Measurements from ENCODE around the gene FAM81A.

Gene FAM81A

DNA sequence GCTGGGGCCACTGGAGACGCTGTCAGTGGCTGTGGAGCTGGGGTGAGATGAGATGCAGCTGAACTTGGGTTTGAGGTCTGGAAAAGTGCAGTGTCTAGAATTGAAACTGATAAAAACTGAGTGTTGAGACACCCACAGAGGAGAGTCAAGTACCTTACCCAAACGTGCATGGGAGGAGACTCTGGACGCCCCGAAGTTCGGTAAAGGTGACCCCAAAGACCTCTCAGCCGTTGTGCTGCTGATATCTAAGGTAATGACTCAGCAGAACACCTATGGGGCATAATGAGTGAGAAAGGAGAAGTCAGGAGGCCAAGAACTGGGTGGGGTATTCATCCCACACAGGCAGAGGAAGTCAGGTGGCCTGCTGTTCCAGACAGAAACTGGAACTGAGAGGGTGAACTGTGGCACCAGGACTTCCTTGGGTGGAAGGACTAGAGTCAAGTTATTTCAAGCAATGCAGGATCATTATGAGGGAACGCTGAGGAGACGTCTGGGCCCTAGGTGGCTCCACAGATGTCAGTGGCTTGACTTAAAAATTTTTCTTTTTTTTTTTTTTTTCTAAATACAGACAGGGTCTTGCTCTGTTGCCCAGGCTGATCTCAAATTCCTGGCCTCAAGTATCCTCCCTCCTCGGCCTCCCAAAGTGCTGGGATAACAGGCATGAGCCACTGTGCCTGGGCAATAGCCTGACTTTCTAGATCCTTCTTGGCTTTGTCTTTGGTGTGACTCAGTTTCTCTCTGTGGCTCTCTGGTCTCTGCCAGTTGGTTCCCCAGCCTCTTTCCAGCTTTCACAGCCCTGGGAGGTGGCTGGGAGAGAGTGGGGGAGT lies 105.9 kb downstream of the FAM81A start:
- DNase-seq: peak in 1 of 5 donors; percentile 14

DNA sequence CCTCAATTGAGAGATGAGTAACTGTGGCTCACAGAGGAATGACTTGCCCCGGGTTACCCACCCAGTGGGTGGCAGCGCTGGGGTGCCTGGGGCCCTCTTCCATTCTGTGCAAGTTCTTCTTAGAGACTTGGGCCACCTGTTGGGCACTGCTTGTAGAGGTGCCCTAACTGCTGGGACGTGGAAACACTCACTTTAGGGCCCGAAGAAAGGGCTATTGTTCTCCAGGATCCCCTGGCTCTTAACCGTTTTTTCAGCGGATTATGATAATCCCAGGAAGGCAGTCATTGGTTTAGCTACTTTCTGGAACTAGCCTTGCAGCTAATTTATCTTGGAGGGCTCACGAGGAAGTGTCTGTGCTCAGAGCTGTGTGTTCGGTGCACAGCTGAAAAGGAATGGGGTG lies 107.6 kb downstream of the FAM81A start:
- no peak for DNase-seq

DNA sequence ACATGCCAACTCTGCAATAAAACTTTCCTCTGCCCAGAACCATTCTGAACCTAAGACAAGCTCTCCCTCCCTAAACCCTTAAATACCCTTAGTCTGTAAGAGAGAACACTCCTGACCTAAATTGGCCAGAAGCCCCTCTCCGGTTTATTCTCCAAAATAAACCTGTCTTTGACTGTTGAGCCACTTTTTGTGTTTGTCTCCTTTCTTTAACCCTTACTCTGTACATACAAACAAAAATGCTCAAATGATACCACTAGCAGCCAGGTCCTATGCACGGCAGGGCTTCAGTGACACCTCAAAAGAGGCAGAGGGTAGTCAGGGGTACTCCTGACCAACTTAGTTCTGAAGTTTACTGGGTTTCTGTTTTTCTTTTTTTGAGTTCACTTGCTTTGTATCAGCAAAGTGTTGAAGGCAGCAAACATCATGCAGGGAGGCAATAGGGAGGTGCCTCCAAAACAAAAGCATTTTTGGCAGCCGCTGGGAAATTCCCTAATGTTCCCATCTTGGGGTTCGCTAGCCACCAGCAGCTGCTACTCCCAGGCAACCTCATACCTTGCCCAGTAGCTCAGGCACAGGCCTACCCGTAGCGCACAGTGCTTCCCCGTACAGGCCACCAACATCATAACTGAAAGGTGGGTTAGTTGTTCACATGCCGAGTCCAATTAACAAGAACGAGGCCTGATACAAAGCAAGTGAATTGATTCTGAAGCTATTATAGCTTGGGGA lies 110.7 kb downstream of the FAM81A start:
- no peak for DNase-seq

DNA sequence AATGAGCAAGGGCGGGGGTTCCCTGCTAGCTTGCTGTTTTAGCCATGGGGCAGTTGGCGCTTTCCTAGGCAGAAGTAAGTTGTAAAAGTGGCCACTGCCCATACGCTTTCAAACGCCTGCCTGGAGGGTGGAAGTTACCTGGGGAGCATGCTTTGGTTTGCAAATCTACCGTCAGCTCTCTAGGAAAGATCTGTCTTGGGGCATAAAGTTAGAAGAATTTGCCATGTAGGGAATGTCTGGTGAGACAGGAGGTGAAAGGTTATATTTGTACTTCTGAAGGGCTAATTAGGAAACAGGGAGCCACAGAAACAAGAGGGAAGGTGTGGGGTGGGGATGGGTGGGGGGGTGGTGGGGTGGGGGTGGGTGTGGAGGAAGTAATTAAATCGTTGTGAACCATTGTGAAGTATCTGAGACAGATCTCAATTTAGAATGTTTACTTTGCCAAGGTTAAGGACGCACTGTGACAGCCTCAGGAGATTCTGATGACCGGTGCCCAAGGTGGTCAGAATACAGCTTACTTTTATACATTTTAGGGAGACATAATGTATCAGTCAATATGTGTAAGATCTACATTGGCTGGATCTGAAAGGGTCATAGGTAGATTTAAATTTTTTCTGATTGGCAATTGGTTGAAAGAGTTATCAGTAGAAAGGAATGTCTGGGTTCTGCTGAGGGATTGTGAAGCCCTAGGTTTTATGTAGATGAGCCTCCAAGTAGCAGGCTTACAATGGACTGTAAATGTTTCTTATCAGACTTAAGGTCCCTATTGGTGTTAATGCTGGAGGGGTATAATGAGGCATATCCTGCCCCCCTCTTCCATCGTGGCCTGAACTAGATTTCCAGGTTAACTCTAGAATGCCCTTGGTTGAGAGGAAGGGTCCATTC lies 111.6 kb downstream of the FAM81A start:
- no peak for DNase-seq

DNA sequence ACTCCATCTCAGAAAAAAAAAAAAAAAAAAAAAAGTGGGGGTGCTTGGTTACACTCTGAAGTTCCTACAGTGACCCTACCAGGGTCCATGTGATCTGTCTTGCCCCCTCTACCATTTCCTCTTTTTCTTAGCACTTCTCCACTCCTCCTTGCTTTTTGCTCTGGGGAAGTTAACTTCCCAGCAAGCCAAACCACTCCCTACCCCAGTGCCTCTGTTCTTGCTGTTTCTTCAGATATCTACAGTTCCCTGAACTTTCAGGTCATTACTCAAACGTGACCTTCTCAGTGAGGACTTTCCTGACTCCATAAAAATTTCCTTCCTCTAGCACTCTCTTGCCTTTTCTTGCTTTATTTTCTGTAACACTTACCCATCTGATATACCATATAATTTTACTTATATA lies 112.5 kb downstream of the FAM81A start:
- no peak for DNase-seq

DNA sequence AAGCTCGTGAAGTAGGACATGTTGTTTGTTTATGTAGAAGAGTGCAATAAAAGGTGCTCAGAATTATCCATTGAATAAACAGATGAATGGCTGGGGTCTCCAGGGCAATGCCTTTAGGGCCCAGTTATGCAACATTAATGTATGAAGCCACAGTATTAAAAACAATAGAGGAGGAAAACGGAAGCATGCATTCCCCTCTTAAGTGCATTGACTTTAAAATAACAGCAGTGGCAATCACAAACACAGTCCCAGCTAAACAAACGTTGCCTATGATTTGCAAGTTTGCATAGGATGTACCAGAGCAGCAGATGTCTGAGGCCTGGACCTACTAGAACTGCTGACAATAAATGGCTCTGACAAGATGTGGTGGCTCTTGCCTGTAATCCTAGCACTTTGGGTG lies 113.0 kb downstream of the FAM81A start:
- DNase-seq: no peak

DNA sequence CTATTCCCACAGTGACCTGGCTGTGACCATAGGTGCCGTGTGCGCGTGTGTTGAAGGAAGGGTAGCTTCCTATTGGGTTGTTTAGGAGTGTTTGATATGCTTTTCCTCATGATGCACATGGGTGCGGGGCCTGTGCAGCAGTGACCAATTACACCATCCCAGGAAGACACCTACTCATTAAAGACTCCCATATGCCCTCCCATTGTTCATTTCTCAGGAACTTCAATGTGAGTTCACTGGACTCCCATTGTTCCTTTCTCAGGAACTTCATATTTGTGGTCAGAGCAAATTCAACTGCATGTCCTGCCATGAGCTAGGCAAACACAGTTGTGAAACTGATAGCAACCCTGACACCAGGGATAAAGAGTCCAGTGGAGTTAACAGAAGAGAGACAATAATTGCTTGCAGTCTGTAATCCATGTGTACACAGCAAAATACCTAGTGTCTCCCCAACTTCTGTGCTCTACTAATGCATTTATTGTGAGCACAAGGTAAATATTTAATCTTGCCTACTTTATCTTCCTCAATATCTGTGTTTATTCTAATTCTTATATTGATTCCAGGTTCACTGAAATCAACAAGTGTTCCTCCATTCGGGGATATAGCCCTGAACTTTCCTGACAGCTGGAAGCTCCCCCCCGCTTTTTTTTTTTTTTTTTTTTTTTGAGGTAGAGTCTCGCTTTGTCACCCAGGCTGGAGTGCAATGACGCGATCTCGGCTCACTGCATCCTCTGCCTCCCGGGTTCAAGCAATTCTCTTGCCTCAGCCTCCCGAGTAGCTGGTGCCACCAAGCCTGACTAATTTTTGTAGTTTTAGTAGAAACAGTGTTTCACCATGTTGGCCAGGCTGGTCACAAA lies 116.1 kb downstream of the FAM81A start:
- no peak for DNase-seq

DNA sequence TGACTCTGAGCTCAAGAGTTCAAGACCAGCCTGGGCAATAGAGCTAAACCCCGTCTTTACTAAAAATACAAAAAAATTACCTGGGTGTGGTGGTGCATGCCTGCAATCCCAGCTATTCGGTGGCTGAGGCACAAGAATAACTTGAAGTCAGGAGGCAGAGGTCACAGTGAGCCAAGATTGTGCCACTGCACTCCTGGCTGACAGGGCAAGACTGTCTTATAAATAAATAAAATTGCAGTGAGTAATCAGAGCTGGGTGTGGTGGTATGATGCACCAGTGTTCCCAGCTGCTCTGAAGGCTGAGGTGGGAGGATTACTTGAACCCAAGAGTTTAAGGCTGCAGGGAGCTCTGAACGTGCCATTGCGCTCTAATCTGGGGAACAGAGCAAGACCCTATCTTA lies 117.7 kb downstream of the FAM81A start:
- no peak for DNase-seq

DNA sequence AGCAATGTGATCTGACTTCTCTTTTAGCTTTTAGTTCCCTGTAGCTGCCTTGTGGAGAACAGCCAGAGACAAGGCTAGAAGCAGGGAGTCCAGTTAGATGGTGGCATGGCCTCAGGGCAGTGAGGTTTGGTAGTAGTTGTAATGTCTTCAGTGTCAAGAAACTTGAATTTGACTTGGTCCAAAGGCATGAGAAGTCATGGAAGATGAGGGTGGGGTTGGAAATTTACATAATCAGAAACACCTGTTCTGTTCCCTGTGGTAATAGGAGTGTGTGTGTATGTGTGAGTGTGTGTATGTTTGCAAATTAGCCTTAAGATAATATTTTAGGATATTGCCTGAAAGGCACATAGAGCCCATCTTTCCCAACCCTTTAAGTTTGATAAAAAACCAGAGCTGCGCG lies 118.4 kb downstream of the FAM81A start:
- no peak for DNase-seq

DNA sequence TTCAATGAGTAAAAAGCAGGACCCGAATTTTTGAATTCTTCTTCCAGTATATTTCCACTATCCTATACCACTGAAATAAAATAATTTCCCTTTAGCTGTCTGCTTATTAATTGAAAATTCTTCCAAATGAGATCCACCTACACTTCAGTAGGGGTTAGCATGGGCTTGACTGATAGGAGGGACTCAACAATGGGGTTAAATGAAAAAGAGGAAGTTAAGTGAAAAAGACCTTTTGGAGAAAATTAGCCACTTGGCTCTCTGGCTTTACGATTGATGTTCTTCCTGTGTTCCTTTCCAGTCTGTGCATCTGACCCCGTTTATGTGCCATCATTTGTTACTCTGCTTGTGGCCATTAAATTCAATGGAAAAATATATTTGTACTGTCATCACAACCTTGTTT lies 119.6 kb downstream of the FAM81A start:
- DNase-seq: no peak

DNA sequence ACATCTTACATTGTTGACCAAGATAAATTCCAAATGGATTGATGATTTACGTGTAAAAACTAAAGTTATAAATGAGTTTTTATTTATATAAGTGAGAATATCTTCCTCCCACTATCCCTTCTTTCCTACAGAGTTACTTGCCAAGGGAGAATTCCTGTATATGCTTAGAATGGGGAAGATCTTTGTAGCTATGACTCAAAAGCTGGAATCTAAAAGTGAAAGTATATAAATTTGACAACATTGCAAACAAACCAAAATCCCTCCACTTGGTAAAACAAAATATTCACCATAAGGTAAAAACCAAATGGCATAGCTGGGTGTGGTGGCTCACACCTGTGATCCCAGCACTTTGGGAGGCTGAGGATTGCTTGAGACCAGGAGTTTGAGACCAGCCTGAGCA lies 120.9 kb downstream of the FAM81A start:
- no peak for DNase-seq

DNA sequence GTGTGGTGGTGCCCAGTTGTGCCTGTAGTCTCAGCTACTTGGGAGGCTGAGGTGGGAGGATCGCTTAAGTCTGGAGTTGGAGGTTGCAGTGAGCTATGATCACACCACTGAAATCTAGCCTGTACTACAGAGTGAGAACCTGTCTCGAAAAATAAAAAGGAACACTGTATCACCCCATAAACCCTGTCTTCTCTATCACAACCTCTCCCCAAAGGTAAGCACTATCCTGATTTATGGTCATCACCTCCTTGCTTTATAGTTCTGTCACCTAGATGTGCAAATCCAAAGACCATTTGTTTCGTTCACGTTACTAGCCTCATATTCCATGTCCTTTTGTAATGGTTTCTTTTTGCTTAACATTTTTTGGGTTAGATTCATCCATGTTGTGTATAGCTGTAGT lies 123.6 kb downstream of the FAM81A start:
- no peak for DNase-seq

DNA sequence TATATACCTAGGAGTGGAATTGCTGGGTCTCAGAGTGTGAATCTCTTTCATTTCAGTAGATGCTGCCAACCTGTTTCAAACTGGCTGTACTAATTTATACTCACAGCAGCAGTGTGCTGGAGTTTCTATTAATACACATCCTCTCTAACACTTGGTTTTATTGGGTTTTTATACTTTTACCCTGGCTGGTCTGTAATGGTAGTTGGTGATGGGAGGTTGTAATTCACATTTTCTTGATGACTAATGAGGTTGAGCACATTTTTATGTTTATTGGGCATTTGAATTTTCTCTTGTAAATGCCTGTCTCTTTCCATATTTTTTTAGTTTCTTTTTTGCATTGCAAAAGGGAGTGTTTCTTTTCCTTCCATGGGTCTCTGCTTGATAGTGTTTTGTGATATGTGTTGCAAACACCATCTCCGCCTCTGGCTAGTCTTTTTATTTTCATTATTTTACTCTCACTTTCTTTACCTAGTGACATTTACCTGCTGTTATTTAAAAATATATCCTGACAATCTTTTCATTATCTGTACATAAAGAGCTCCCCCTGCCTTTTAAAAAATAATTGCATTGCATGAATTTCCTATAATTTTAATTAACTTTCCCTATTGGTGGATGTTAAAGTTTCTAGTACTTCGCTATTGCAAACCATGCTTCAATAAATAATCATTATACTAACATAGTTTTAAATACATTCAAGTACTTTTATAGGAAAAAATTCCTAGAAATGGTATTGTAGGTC lies 124.6 kb downstream of the FAM81A start:
- DNase-seq: no peak

DNA sequence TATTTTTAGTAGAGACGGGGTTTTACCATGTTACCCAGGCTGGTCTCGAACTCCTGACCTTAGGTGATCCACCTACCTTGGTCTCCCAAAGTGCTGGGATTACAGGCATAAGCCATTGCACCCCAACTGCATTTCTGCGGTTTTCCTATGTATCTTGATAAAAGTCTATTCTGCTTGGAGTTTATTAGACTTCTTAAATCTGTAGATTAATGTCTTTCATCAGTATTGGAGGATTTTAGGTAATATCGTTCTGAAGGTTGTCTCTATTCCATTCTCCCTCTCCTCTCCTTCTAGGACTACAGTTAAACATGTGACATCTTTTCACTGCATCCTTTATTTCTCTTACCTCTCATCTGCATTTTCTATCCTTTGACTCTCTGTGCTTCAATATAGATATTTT lies 127.3 kb downstream of the FAM81A start:
- DNase-seq: no peak

DNA sequence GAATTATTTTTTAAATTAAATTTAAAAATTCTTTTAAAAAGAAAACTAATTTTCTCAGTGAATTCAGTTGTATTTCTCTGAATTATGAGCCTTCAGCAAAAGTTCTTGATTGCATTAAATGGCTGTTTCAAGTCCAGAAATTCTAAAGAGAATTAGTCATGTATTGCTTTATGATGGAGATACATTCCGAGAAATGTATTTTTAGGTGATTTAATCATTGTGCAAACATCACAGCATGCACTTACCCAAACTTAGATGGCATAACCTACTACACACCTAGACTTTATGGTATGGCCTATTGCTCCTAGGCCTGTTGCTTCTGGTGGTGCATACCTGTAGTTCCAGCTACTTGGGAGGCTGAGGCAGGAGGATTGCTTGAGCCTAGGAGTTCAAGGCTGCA lies 129.3 kb downstream of the FAM81A start:
- no peak for DNase-seq

DNA sequence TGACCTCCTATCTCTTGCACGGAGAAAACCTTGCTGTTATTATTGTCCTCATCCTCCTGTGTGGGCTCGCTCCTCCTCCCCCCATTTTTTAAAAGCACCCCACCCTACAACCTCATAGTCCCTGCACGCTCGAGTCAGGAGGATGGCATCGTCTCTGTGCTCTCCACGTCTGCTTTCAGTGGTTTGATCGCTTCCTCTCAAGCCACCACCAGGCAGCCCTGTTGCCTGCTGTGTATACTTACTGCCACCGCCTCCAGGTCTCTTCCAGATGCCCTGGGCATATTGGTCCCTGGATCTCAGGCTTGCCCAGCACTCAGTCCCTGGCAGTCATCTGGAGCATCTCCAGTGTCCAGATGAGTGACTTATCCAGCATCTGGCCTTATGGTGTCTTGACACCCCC lies 131.5 kb downstream of the FAM81A start:
- DNase-seq: no peak

DNA sequence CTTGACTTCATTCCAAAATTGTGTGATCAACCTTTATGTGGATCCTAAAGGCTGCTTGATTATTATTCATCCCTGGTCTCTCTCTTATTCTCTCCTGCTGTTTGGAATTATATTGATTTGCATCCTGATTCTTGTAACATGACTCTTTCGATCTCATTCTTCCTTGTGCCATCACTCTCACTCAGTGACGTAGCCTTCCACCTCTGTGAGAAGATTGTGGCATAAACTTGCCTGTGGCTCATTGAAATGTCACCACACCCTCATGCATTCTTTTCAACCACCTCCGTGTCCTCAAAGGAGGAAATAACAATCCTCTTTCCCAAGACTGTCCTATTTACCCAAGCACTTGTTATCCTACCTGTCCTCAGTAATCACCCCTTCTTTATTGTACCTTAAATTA lies 132.3 kb downstream of the FAM81A start:
- DNase-seq: no peak

DNA sequence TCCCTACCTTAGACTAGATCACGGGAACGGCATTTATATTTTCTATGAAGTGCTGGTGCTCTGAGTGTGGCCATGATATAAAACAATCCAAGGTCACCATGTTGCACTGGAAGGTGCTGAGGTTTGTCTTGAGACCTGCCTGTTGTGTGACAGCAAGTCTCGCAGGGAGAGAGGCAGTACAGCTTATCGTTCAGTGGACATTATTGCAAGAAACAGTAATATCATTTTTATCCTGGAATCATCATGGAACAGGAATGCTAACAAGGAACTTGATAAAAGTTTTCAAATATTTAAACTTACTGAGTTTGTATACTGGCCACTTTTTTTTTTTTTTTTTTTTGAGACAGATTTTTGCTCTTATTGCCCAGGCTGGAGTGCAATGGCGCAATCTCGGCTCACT lies 133.6 kb downstream of the FAM81A start:
- DNase-seq: no peak
